Activated CD8-positive, alpha-beta memory T cell treated with anti-CD3 and anti-CD28 coated beads for 1 hour (primary cell): ENCODE data around the gene MKKS.
"Not testable (repeated sequence)": the region's sequence is repeated elsewhere in the genome, so short reads cannot be mapped to it uniquely, and the experiment has no call there.

Source experiments
- DNase-seq, 2 donors: peaks; one replicate each; pipeline ENCODE4 v3.0.0-alpha.2; 2020; ENCODE audit warnings: low read depth in 1 of 2; ENCODE audit errors: extremely low read depth in 1 of 2

MKKS gene

GRCh38 chr20:10417218-10417617 is 16.8 kb downstream of the MKKS start:
- not testable (repeated sequence) for DNase-seq

GRCh38 chr20:10415013-10415650 is 18.9 kb downstream of the MKKS start:
- DNase-seq, result no peak

DNA sequence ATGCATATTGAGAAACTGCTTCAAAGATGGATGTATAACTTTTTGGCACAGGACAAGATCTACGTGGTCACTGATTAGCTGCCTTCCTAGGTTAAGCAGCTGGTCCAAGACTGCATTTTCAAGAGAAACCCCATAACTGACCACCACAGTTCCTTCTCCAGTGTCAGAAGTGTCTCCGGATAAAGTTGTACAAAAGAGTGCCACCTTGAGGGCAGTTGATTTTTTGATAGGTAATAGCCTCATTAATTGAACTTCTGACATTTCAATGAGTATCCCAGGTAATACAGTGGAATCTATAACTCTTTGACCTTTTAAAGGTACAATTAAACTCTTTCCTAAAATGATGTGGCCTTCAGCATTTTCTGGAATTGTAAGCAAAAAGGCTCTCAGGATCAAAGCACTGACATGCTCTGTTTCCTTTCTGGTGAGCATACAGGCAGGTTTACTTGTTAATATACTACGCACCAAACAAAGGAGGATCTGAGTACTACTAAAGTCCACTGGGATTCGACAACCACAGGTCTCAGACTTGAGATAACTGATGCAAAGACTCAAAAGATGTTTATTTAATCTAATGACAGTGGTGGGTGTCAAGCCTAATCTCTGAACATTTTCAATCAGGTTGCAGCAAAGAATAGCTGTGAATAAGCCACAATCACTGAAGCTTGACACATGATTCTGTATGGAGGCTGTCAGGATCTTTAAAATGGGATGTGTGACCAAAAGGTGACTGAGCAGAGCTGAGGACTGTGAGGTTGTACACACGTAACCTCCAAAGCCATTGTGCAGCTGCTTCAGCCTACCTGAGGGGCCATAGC is 21.2 kb downstream of the MKKS start:
- no peak for DNase-seq

DNA sequence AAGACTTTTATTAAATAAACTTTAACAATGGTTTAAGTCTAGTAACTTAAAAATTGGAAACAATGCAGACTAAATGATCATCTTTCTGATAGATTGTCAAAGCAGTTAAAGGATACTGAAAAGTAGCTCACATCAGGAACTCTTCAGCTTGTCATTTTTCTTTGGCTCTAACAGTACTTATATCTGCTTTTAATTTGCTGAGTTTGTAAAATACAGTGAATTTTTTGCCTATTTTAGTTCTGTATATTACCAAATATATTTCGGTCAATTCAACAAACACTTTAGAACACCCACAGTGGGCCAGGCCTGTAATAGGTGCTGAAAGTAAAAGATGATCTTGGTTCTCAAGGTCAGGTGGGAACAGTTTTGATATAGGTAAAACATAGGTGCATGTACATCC is 22.3 kb downstream of the MKKS start:
- DNase-seq, result no peak

- no peak for DNase-seq
Observed at GRCh38 chr20:10408108-10408813, 25.8 kb downstream of the MKKS start.

DNA sequence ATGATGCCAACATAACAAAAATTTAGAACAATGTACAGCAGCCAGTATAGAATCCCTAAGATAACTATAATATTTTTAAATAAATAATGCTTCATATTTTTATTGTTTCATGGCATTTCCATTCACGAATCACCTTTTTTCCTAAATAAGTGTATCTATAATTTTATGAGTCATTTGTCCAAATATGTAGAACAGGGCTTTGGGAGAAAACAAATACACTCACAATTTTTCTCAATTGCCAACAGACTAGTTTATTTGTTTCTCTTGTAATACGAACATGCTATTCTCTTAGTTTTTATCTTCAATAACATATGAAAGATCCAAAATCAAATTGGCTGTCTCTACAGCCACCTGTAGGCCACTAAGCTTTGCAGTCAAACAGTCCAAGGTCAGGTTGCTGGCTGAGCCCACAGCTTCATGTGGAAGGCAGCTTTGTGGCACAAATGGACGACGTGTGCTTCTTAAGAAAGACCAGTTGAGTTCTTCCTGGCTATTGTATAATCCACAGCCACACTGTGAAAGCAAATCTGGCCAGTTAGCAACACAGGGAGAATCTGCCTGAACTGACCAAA is 29.0 kb downstream of the MKKS start:
- no peak for DNase-seq

DNA sequence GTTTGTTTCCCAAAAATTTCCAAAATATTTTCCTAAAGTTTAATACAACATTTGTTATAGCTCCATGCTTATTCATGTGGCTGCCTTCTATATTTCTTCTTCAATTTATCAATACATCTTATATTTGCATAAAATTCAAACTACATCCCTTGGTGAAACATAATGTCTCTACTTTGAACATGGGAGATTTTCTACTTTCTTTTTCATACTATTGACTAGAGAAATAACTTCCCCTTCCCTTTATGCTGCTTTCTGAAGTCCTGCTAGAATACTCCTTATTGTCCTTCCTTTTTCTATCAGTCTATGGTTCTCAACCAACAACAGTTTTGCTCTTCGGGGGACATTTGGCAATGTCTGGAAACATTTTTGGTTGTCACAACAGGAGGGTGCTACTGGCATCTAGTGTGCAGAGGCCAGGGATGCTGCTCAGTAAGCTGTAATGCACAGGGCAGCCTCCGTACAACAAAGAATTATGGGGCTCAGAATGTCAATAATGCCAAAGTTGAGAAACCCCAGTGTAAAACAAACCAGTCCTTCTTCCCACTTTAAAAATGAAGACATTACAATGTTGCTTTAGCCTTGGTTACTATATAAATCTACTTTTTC is 29.9 kb downstream of the MKKS start:
- no peak for DNase-seq

- no peak for DNase-seq
Observed at GRCh38 chr20:10402938-10403608, 30.9 kb downstream of the MKKS start.

GRCh38 chr20:10398834-10399369 is 35.1 kb downstream of the MKKS start:
- no peak for DNase-seq

- not testable (repeated sequence) for DNase-seq
Observed at GRCh38 chr20:10394752-10395151, 39.3 kb downstream of the MKKS start.

- DNase-seq, result no peak
Observed at GRCh38 chr20:10390709-10391108, 43.3 kb downstream of the MKKS start.

GRCh38 chr20:10388597-10388996 is 45.4 kb downstream of the MKKS start:
- DNase-seq, result no peak

DNA sequence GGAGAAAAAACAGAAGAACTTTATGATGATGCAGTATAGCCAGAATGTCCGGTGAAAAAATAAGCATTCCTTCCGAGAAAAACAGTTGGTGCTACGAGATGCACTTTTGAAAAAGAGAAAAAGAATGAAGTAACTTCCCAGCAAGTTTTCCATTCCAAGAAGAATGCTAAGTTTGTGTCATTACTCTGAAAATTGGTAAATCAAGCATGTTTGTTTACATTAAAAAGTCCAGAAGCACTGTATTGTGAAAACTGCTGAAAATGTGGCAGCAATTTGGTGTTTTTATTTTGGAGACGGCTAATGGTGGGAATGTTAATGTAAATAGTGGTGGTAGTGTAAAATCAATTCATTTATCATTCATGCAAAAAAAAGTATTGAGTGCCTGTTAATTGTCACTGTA is 46.3 kb downstream of the MKKS start:
- no peak for DNase-seq

DNA sequence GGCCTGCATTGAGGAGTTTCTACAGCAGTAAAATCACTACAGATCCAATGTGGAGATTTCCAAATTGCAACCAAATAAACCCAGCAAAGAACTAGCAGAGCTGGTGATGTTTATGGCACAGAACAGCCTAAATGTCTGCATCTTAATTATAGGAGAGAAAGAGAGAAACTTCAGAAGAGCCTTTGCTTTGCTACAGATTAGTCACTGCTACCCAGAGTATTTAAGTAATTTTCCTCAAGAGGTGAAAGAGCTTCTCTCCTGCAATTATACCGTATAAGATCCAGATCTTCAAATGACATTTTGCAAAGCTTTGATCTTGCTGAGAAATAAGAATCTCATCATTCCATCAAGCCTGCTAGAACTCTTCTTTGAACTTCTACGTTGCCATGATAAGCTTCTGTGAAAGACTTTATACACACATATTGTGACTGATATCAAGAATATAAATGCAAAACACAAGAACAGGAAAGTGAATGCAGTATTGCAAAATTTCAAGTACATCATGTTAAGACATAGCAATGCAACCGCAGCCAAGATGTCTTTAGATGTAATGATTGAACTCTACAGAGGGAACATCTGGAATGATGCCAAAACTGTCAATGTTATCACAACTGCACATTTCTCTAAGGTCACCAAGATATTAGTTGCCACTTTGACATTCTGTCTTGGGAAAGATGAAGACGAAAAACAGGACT is 48.0 kb downstream of the MKKS start:
- no peak for DNase-seq

GRCh38 chr20:10381477-10381876 is 52.5 kb downstream of the MKKS start:
- DNase-seq, result no peak

GRCh38 chr20:10379761-10380160 is 54.3 kb downstream of the MKKS start:
- no peak for DNase-seq

DNA sequence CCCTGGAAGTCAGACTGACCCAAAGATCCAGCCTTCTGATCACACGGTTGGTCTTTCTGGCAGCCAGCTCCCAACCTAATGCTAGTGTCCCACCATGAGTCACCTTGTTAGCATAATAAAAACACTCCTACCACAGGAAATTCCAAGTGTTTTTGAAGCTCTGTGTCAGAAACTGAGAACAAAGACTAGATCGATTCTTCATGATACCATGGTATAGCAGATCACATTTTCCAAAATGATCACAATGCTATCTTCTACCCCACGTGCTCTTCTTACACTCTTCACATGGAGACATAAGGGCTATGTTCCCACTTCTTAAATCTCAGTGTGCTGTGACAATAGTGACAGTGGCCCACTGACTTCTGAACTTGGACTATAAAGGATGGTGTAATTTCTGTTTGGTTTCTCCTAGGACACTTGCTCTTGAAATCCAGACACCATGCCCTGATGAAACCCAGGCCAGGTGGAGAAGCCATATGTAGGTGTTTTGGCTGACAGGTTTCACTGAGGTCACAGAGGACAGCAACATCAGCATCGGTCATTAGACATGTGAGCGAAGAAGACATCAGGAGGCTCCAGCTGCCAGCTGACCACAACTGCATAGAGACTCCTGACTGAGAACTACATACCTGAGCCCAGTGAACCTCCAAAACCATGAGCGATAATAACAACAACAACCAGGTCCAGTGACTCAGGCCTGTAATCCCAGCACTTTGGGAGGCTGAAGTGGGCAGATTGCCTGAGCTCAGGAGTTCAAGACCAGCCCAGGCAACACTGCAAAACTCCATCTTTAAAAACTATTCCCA is 57.5 kb downstream of the MKKS start:
- no peak for DNase-seq

DNA sequence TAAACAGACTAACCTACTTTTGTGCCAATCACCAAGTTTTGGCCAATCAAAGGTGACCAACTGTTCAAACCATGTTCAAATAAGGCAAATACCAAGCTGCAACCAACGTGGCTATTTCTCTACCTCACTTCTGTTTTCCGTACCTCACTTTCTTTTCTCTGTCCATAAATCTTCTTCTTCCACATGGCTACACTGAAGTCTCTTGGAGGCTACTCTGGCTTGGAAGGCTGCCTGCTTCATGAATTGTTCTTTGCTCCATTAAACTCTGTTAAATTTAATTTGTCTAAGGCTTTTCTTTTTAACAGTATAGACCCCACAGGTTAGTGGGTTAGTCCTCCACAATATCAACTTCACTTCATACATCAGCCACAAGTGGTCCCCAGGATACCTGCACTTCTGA is 58.8 kb downstream of the MKKS start:
- no peak for DNase-seq

GRCh38 chr20:10374036-10374435 is 60.0 kb downstream of the MKKS start:
- DNase-seq, result no peak
